GM18508 (cell line): ENCODE data around the gene ADARB1.

Experiments used
- ATAC-seq: cut with Tn5 transposase; IDR thresholded peaks from one replicate; pipeline ENCODE4 v1.9.1; 2021; ENCODE audit warnings: moderate number of reproducible peaks; ENCODE audit not compliant: insufficient read depth, unreplicated experiment

The ADARB1 gene

DNA sequence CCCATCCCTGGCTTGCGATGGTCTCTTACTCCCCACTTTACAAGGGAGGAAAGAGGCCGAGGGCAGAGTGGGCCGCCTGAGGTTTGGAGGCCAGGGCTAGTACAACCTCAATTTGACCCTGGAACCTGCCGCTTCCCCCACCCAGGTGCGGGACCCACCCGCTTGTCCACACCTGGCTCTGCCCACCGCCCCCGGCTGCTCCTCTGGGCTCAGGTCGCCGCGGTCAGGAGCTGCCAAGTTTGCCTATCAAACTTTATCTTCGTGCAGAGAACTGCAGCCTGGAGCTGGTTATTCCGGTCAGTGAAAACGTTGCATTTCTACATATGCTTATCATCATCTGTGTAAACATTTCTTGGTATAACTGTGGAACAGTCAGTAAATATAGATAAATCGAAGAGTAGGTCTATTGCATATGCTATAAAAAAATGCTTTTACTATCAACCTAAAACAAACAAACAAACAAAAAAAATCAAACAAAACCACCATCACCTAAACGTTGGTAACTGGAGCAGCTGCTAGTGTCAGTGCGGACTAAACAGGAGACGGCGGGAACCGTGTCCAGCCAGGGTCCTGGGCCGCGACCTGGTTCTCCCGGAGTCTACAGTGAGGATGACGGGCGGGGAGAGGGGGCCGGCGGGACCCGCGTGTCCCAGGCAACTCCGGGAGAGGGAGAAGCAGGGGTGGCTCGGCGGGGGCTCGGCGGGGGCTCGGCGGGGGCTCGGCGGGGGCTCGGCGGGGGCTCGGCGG lies 906 bp upstream of the ADARB1 start:
- ATAC-seq = no peak

DNA sequence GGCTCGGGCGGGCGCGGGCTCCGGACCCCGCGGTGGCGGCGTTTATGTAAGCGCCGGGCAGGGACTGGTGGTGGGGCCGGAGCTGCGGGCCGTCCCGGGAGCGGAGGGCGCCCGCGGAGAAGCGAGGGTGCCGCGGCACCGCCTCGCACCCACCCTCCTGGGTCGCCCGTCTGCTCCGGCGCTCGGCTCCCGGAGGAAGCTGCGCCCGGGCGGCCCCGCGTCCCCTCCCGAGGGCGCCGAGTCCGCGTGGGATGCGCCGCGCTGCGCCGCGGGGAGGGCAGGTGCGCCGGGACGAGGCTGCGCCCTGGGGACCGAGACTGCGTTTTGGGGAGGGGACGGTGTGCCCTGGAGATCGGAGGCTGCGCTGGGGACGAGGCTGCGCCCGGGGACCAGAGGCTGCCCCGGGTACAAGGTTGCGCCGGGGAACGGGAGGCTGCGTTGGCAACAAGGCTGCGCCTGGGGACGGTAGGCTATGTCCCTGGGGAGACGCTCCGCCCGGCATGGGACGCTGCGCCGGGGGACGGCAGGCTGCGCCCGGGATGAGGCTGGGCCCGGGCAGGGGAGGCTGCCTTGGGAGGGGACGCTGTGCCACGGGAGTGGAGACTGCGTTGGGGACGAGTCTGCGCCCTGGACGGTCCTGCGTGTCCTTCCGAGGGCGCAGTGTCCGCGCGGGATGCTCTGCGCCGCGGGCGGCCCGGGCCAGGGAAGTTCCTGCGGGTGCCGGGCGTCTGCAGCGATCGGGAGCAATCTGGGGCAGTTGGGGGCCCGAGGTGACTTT lies 627 bp downstream of the ADARB1 start:
- no peak for ATAC-seq

DNA sequence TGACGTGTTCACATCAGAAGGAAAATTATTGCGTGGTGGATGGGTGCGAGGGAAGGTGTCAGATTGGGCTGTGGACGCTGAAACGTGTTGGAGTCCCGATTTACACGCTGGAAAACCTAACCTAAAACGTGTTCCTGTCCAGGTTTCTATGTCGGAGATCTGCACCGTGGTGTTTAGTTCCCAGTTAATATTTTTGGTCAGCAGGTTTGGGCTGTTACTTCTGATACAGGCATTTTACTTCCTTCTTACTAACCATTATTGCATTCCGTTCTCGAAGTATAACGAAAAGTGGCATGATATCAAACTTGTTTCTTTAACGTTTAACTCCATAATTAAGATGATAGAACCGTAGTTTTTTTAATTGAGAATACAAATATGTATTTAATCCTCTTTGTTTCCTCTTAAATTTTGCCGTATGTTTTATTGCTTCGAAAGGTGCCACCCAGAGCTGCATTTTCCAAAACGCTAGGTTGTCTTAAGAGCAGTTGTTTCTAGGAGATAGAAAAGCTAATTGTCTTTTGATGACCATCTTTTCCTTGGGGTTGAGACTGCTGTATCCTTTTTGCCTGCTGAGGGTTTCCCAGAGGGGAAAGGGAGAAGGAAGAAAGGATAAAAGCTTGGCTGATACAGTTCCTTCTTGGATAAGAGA lies 1.3 kb downstream of the ADARB1 start:
- ATAC-seq = no peak

DNA sequence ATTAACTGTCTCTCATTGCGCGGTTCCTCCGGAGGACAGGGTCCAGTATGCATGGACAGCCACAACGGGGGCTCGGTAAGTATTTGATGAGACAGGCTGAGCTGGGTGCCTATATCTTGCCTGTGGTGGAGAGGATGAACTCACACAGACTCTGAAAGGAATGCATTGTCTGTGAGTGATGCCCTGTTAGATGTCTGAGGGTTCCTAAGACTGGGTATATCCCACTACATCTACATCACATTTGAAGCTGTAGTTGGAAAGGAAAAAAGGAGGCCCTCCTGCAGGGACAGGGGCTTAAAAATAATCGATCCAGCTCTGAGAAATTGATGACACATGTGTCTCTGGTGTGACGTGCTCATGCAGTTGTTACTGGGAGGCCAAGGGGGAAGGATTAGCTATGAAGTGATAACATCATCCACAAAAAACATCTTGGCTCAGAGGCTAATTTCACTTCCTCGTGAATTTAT lies 1.9 kb downstream of the ADARB1 start:
- ATAC-seq = no peak

DNA sequence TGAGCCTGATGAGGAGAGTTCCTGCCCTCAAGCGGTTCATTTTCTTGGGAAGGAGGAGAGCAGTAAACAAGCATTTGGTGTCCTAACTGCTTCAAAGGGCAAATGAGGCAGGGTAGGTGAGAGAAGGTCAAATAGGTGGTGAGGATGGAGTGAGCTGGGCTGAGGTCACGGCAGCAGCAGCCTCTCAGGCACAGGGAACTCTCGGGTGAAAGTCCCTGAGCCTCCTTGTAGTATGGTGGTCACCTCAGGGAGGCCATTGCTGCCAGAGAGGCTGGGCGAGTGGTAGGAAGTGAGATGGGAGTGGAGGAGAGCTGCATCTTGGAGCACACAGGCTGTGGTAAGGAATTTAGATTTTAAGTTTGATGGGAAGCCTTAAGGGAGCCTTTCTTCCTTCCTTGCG lies 4.0 kb downstream of the ADARB1 start:
- no peak for ATAC-seq

DNA sequence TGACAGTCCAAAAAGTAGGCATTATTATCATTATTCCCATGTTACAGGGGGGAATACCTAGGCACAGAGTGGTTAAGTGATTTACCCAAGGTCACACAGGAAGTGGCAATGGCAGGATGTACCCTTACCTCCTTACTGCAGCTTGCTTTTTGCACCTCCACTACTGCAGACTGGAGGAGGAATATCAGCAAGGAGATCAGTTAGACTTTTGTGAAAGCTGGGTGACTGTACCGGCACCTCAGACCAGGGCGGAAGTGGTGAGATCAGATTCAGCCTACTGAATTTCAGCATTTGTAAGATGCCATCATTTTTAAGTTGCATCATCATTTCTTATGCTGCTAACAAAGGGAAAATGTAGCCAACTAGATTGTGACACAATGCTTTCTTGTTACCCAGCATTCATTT lies 4.5 kb downstream of the ADARB1 start:
- ATAC-seq = no peak

DNA sequence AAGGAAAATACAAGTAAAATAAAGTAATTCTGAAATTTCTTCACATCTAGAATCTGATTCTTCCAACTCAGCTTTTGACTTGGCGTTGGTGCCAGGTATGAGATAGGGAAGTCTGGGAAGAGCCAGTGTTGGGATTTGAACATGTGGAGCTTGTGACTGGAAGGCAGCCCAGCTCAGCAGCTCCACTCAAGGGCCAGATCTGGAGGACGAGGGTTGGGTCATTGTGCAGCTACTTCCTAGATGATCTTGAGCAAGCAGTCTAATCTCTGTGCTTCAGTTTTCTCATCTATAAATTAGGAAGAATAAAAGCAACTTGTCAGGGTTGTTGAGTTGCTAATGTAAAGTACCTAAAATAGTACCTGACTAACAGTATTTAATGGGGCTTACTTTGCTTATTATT lies 5.0 kb downstream of the ADARB1 start:
- ATAC-seq = no peak

DNA sequence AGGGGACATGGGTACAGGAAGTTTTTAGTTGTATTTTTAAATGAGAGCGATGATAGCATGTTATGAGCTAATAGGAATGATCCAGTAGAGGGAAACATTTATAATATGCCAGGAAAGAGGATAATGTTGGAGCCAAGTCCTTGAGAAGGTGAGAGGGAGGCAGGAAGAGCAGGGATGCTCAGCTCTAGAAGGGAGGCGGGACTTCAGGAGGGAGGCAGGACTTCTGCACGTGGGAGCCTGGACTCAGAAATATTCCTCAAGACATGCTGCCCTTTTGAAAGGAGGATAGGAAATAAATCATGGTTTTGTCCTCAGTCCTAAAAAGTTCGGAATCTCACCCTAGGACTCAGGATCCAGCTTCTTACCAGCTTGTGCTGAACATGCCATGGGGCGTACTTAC lies 5.9 kb downstream of the ADARB1 start:
- ATAC-seq = no peak

DNA sequence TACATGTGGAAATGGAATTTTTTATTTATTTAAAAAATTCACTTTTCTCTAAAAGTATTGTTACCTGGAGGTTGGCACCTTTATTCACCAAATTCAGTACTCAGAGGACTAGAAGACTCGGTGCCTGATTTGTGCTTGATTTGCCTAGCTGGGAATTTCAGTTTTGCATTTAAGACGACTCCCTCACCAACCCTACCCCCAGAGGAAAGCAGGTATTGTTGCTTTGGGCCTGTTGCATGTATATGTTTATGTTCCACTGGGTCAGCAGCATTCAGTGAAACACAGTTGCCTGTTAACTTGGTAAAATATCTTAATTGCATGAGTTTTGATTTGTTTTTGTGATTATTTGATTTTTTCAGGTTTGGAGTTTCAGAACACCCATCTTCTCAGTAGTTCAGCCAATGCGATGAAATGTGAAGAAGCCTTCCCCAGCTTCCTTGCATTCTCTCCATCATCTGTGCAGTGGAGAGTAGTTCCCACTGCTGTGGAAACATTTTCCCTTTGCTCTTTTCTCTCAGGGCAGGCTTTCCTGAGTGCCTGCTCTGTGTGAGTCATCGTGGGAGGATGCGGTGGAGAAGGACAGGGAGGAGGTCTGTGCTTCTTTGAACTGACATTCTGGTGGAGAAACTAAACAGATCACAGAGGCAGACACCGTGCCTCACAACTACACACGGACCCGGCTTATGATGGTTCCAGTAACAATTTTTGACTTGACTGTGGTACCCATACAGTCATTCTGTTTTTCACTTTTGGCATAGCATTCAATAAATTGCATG lies 6.4 kb downstream of the ADARB1 start:
- no peak for ATAC-seq

DNA sequence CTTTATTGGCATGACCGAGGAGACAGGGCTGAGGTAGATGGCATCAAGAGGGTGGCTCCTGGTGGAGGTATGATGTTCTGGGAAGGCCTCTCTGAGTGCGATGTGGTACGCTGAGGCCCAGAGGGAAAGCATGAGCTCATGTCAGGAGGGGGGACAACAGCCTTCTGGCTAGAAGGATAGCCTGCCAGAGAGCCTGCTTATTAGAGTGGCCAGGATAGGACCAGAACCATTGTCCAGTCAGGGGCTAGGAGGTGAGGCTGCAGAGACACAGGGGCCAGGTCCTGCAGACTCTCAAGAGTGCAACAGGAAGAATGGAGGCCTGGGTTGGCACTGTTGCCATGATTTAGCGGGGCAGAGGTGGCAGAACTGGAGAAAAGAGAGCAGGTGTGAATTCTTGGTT lies 7.3 kb downstream of the ADARB1 start:
- no peak for ATAC-seq

DNA sequence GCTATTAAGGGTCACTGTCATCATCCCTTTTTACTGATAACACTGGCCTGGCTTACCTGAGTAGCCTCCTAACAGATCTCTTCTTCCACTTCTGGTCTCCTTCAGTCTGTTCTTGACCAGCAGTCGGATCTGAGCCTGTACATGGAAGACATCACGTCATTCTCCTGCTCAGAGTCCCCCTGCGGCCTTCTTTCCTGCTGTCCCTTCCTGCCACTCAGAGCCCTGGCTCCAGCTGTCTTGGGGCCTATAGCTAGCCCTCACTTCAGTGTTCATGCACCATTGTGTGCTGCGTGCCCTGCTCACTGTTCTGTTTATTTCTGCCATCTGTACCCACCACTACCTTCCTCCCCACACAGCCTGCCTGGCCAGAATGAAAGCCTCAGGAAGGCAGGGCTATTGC lies 8.4 kb downstream of the ADARB1 start:
- ATAC-seq = no peak

DNA sequence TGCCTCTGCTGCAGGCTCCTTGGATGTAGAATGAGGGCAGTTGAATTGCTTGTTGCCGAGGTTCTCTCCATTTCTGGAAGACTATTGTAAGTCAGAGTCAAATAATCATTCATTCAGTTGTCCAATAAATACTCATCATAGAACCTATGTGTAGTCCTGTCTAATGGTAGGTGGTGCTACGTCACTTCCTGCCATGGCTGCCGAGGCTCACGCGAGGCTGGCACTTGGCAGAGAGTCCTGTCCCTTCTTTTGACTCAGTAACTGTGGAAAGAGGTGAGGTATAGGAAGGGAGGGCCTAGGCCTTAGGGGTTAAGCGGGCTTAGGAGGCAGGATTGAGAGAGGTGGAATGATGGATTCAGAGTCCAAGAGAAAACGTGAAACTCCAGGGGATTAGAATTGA lies 9.7 kb downstream of the ADARB1 start:
- ATAC-seq = no peak

DNA sequence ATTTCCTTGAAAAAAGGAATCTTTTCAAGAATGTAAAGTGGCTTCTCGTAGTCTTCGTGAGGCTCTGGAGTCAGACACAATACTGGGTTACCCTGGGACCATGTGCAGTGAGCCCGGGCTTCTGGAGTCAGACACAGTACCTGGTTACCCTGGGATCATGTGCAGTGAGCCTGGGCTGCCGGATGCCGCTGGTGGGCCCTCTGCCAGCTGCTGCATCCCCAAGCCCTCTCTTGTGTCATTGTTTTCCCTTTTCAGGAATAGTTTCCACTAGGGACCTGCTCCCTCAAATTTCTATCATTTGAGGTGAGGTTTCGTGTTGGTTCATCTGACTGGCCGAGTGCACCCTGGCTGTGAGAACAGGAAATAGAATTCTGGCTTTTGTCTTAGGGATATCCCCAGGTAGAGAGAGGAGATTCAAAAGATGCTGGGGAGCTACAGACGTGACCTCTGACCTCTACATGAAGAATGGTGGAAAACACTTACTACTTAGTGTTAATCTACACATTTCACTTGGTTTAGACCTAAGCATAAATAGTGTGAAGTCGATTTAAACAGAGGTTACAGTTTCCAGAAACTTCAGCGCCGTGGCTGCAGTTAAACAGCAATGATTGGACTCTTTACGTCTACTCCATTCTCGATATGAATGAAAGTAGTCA lies 10.6 kb downstream of the ADARB1 start:
- ATAC-seq = no peak

DNA sequence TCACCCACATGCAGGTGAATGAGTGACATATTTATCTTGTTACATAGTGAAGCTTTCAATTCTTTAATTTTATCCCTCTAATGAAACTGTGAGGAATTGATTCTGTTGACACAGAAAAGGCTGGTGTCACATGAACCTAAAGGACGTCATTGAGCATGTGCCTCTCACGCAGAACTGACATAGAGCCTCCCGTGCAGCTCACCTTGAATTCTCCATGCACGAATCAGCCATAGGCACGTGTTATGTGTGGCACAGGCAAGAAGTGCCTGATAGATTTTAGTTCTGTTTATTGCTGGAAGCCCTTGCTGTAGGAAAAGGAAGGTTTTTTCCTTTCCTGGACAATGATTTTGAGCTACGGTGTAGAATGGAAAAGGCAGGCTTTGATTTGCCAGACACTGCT lies 11.3 kb downstream of the ADARB1 start:
- no peak for ATAC-seq

DNA sequence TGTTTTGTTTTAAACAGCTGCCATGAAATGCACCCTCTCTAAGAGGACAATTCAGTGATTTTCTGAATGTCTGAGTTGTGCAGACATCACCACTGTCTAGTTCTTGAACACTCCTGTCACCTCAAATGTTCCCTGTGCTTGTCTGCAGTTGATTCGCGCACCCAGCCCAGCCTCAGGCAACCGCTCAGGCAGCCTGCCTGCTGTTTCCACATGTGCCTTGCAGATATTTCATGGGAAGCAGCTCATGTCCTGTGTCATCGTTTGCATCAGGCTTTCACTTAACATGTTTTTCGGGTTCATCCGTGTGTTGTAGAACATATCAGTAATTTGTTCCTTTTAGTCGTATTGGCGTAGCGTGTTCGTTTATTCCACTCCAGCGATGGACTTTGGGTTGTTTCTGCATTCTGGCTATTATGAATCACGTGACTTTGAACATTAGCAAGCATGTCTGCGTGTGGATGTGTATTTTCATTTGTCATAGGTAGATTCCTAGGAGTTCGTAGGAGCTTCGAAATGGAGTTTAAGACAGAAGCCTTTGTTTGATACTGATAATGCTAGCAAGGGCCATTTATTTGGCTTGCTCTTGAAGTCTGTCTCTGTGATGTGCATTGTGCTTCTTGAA lies 12.1 kb downstream of the ADARB1 start:
- ATAC-seq = no peak

DNA sequence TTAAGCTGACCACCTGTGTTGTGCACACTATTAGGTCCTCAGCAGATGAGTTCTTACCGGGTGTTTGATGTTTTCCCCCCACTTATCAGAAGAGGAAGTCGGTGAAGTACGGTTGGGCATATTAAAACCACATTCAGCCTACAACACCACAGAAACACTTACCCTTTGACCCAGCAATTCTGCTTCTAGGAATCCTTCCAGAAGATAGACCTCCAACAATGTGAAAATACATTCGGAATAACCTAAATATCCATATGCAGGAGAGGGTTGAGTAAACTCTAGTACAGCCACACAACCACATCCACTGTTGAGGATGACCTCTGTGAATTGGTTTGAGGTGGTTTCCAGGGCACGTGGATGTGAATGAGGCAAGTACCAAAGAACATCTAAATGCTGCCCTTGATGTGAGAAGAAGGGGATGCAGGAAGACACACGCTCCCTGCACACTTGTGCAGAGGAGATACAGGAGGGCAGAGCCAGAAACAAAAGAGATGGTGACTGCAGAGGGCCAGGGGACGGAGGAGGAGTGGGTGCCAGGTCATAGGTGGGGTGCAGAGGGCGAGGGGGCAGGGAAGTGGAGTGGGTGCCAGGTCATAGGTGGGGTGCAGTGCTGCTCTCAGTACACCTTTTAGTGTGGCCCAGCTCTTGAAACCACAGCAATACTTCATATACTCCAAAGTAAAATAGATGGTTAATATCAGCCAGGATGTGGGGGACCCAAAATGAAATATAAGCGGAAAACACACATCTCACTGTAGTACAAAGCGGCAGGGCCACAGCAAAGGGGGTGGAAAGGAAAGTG lies 12.8 kb downstream of the ADARB1 start:
- ATAC-seq = no peak

DNA sequence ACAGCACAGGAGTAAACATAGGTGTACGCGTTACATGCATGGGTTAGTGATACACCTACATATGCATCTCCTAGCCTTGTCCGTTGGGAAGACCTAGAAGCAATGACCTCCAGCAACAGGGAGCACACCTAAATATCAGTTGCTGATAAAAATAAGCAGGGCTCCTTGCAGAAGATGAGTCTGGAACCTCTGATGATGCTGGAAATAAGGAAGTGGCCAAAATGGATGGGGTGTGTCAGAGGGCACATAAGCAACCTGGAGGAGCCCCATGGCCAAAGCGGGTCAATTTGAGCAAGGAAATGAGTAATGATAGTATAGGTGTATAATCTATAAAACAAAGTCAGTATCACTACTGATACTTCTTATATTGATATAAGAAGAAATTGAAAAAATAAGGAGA lies 13.7 kb downstream of the ADARB1 start:
- ATAC-seq = no peak

DNA sequence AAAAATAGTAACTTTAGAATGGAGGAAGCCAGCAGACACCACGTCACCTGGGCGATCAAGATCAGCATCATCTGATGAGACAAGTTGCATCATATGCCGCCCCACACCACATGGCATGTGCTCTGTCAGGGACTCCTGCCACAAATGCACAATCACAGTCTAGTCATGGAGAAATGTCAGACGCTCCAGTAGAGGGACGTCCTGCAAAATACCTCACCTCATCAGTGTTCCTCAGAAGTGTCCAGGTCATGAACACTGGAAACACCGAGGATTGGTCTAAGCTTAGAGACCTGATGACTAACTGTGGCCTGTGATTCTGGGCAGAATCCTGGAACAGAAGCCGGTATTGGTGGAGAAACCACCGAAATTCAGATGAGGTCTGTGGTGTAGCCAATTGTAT lies 14.3 kb downstream of the ADARB1 start:
- no peak for ATAC-seq

DNA sequence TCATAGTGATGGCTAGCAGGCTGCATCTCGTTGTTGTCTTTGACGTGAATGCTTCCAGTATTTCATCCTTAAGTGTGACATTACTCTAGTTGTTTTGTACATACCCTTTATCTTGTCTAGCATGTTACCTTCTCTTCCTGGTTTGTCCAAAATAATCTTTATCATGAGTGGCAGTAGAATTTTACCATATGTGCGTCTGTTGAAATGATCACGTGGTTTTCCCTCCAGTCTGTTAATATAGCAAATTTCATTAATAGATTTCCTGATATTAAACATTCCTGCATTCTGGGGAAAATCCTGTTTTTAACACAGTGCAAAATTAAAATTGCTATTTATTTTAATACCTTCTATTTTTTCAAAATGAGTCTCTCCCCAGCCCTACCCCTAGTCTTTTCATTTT lies 15.6 kb downstream of the ADARB1 start:
- no peak for ATAC-seq
